T-cell (primary cell): ENCODE results near the gene PDE8B. TPM values are rescaled to one million over a fixed set of nuclear protein-coding genes. Genes with fewer than 3 reads are reported as not detected.

ENCODE experiments used
- ATAC-seq, 4 experiments: fragments of 200-7000 bp in 3 of 4; fragments of 150-1000 bp in 1 of 4; cut with Tn5 transposase; replicated peaks in 1 of 4; 1 replicate in 3 of 4; 2 replicates in 1 of 4; pipeline ENCODE4 v1.10.0; 2021; ENCODE audit warnings: moderate library complexity in 3 of 4, mild to moderate bottlenecking in 2 of 4, moderate number of reproducible peaks in 1 of 4
- CTCF ChIA-PET, 2 donors: fragments of 300-600 bp; sonication (Branson Sonifier 250); formaldehyde crosslinking; loops; one replicate each; lab custom pipeline; 2022; ENCODE audit warnings: antibody characterized with exemption in 2 of 2; lab: Charles Lee
- POLR2A ChIA-PET, 2 donors: fragments of 300-600 bp; sonication (Branson Sonifier 250); formaldehyde crosslinking; loops; one replicate each; lab custom pipeline; 2022; ENCODE audit warnings: antibody characterized with exemption in 2 of 2; lab: Charles Lee
- DNase-seq, 35 experiments: peaks; one replicate each; pipeline versions ENCODE4 v3.0.0 to v3.0.0-alpha.2; 2013 to 2023
- H3K27ac ChIP-seq: one replicate; pipeline ENCODE4 v1.5.1; 2013; ENCODE audit warnings: low read length
- H3K27me3 ChIP-seq, 2 experiments: replicated peaks in 1 of 2; 1 replicate in 1 of 2; 2 replicates in 1 of 2; pipeline versions ENCODE4 v1.6.1 to v1.7.0; 2013; ENCODE audit warnings: low read length in 1 of 2, mixed read lengths in 1 of 2; ENCODE audit not compliant: control insufficient read depth in 2 of 2, insufficient read depth in 2 of 2; ENCODE audit errors: extremely low read depth in 1 of 2
- H3K36me3 ChIP-seq, 2 donors: 1 replicate in 1 of 2; 2 replicates in 1 of 2; pipeline versions ENCODE4 v1.6.1 to v1.7.0; 2013; ENCODE audit warnings: low read length in 1 of 2; ENCODE audit not compliant: control insufficient read depth in 2 of 2, insufficient read depth in 1 of 2; ENCODE audit errors: extremely low read depth in 1 of 2
- H3K4me1 ChIP-seq, 2 experiments: 1 replicate in 1 of 2; 2 replicates in 1 of 2; pipeline versions ENCODE4 v1.6.1 to v1.7.0; 2013; ENCODE audit warnings: low read length in 2 of 2, mixed read lengths in 1 of 2; ENCODE audit not compliant: insufficient read depth in 2 of 2, control insufficient read depth in 1 of 2; ENCODE audit errors: extremely low read depth in 1 of 2
- H3K4me3 ChIP-seq, 2 donors: 1 replicate in 1 of 2; 2 replicates in 1 of 2; pipeline versions ENCODE4 v1.5.1 to v1.7.0; 2013; ENCODE audit warnings: mild to moderate bottlenecking in 2 of 2, low read length in 1 of 2, moderate library complexity in 1 of 2; ENCODE audit not compliant: control insufficient read depth in 1 of 2; ENCODE audit errors: extremely low read depth in 1 of 2
- H3K9me3 ChIP-seq: 2 replicates; pipeline ENCODE4 v1.7.0; 2013
- H3K27ac Mint-ChIP-seq, 2 donors: one replicate each; pipeline ENCODE4 v1.8.0; 2020 to 2021; ENCODE audit warnings: mild to moderate bottlenecking in 2 of 2, mixed read lengths in 2 of 2
- H3K27me3 Mint-ChIP-seq, 2 donors: one replicate each; pipeline ENCODE4 v1.8.0; 2021 to 2022; ENCODE audit warnings: mixed read lengths in 2 of 2
- H3K36me3 Mint-ChIP-seq: one replicate; pipeline ENCODE4 v1.8.0; 2021; ENCODE audit warnings: mixed read lengths
- H3K4me1 Mint-ChIP-seq, 3 donors: one replicate each; pipeline ENCODE4 v1.8.0; 2020 to 2022; ENCODE audit warnings: mixed read lengths in 3 of 3, mild to moderate bottlenecking in 1 of 3
- H3K4me3 Mint-ChIP-seq, 3 donors: one replicate each; pipeline ENCODE4 v1.8.0; 2020 to 2022; ENCODE audit warnings: mild to moderate bottlenecking in 3 of 3, mixed read lengths in 3 of 3, moderate library complexity in 3 of 3
- H3K9me3 Mint-ChIP-seq, 3 donors: one replicate each; pipeline ENCODE4 v1.8.0; 2020 to 2022; ENCODE audit warnings: mixed read lengths in 3 of 3
- WGBS: methylation state at CpG from one replicate; pipeline ENCODE4 v1.1.5; 2013; ENCODE audit warnings: missing lambda C conversion rate; ENCODE audit not compliant: insufficient coverage; 5-methylcytosine and 5-hydroxymethylcytosine counted together
- total RNA-seq, 35 experiments: library from RNA in 6 of 35; stranded (reverse) in 6 of 35; fragments of 120-200 nt in 1 of 35; gene quantifications; one replicate each; pipeline versions ENCODE4 v1.2.1 to v1.2.4 and lab custom pipeline; 2013 to 2026

The PDE8B gene
- total RNA-seq, 5 donors from 2014 or later (not counting 1 experiment from before 2014, with no cell fraction given), result 0.15 to 0.66 (median 0.23) TPM; not detected in 2

- Mint-ChIP-seq H3K4me3 (no peak overlapping the region), H3K27me3 (peaks cover 2 to 7% of the 10 kb centered on the region in 2 donors), H3K4me1 (peaks cover 8 to 10% (median 9%) of the 10 kb centered on the region in 3 donors), H3K36me3 (no peaks in the 10 kb centered on the region), H3K27ac (no peak overlapping the region), H3K9me3 (no peaks in the 10 kb centered on the region)
- no peak for ATAC-seq
- ChIA-PET CTCF (interaction anchor here in 1 of 2 donors (0.5 kb wide), 1 partner anchor 12 kb away, joined by 3 read pairs; no protein-coding TSS in a partner anchor), POLR2A (no interaction called here)
- no peak for DNase-seq
- Histone ChIP-seq H3K27ac (no peak overlapping the region), H3K4me1 (no peaks in the 10 kb centered on the region), H3K36me3 (no peaks in the 10 kb centered on the region), H3K27me3 (no peaks in the 10 kb centered on the region), H3K4me3 (no peak overlapping the region), H3K9me3 (no peaks in the 10 kb centered on the region)
- WGBS, result 94% methylated on average over 7 of the region's 11 CpGs
Measured at GRCh38 chr5:77282337-77283027, 72.0 kb downstream of the PDE8B start.

GRCh38 chr5:77285251-77285841 is 74.9 kb downstream of the PDE8B start:
- no peaks in the 10 kb centered on the region for H3K36me3 ChIP-seq
- ChIA-PET POLR2A (no interaction called here), CTCF (no interaction called here)
- H3K27ac ChIP-seq, result no peak overlapping the region
- Mint-ChIP-seq H3K9me3 (no peaks in the 10 kb centered on the region), H3K27me3 (peaks cover 6 to 9% of the 10 kb centered on the region in 2 donors), H3K4me1 (no peaks in the 10 kb centered on the region), H3K27ac (no peak overlapping the region), H3K4me3 (no peak overlapping the region), H3K36me3 (no peaks in the 10 kb centered on the region)
- DNase-seq, result no peak
- no peak overlapping the region for H3K4me3 ChIP-seq
- no peaks in the 10 kb centered on the region for H3K27me3 ChIP-seq
- H3K4me1 ChIP-seq, result no peaks in the 10 kb centered on the region
- no peak for ATAC-seq
- H3K9me3 ChIP-seq, result no peaks in the 10 kb centered on the region
- no CpG with 5 or more reads among the region's 4 CpGs for WGBS

GRCh38 chr5:77292026-77292757 is 81.7 kb downstream of the PDE8B start:
- no peaks in the 10 kb centered on the region for H3K36me3 ChIP-seq
- H3K27ac ChIP-seq, result no peak overlapping the region
- Mint-ChIP-seq H3K27ac (no peak overlapping the region), H3K4me3 (no peak overlapping the region), H3K4me1 (no peaks in the 10 kb centered on the region), H3K9me3 (no peaks in the 10 kb centered on the region), H3K36me3 (no peaks in the 10 kb centered on the region), H3K27me3 (peaks cover 7 to 10% of the 10 kb centered on the region in 2 donors)
- ATAC-seq, result no peak
- ChIA-PET POLR2A (interaction anchor here in 1 of 2 donors (0.7 kb wide), 1 partner anchor 798 kb away, joined by 5 read pairs; no protein-coding TSS in a partner anchor), CTCF (no interaction called here)
- no peaks in the 10 kb centered on the region for H3K27me3 ChIP-seq
- no CpG with 5 or more reads among the region's 3 CpGs for WGBS
- H3K4me3 ChIP-seq, result no peak overlapping the region
- no peaks in the 10 kb centered on the region for H3K4me1 ChIP-seq
- no peaks in the 10 kb centered on the region for H3K9me3 ChIP-seq
- no peak for DNase-seq

- no peak for ATAC-seq
- DNase-seq, result no peak
- Histone ChIP-seq H3K9me3 (no peaks in the 10 kb centered on the region), H3K36me3 (no peaks in the 10 kb centered on the region), H3K27me3 (no peaks in the 10 kb centered on the region), H3K4me3 (no peak overlapping the region), H3K27ac (no peak overlapping the region), H3K4me1 (no peaks in the 10 kb centered on the region)
- Mint-ChIP-seq H3K4me1 (no peaks in the 10 kb centered on the region), H3K27ac (no peak overlapping the region), H3K9me3 (no peaks in the 10 kb centered on the region), H3K27me3 (peaks cover 11 to 12% of the 10 kb centered on the region in 2 donors), H3K4me3 (no peak overlapping the region), H3K36me3 (no peaks in the 10 kb centered on the region)
- ChIA-PET CTCF (interaction anchor here in 1 of 2 donors (0.7 kb wide), 1 partner anchor 11 kb away, joined by 3 read pairs; no protein-coding TSS in a partner anchor), POLR2A (no interaction called here)
- no CpG with 5 or more reads among the region's 3 CpGs for WGBS
Measured at GRCh38 chr5:77294185-77294584, 83.7 kb downstream of the PDE8B start.

- Histone ChIP-seq H3K4me3 (no peak overlapping the region), H3K9me3 (no peaks in the 10 kb centered on the region), H3K27ac (no peak overlapping the region), H3K36me3 (no peaks in the 10 kb centered on the region), H3K27me3 (no peaks in the 10 kb centered on the region), H3K4me1 (no peaks in the 10 kb centered on the region)
- Mint-ChIP-seq H3K9me3 (no peaks in the 10 kb centered on the region), H3K36me3 (no peaks in the 10 kb centered on the region), H3K4me3 (no peak overlapping the region), H3K4me1 (no peaks in the 10 kb centered on the region), H3K27me3 (peaks cover 8 to 11% of the 10 kb centered on the region in 2 donors), H3K27ac (no peak overlapping the region)
- CTCF ChIA-PET, result no interaction called here
- POLR2A ChIA-PET, result interaction anchor here in 1 of 2 donors (0.5 kb wide), 1 partner anchor 1665 kb away, joined by 3 read pairs; no protein-coding TSS in a partner anchor
- DNase-seq (no peak), ATAC-seq (no peak)
- 71% methylated on average over 2 of the region's 4 CpGs for WGBS
Measured at GRCh38 chr5:77295863-77296378, 85.4 kb downstream of the PDE8B start.

- ATAC-seq, result no peak
- Mint-ChIP-seq H3K27me3 (peaks cover 8 to 11% of the 10 kb centered on the region in 2 donors), H3K4me1 (no peaks in the 10 kb centered on the region), H3K9me3 (no peaks in the 10 kb centered on the region), H3K27ac (no peak overlapping the region), H3K4me3 (no peak overlapping the region), H3K36me3 (no peaks in the 10 kb centered on the region)
- no peak overlapping the region for H3K4me3 ChIP-seq
- H3K9me3 ChIP-seq, result no peaks in the 10 kb centered on the region
- no peaks in the 10 kb centered on the region for H3K36me3 ChIP-seq
- WGBS, result 45% methylated on average over 2 of the region's 3 CpGs
- no peaks in the 10 kb centered on the region for H3K4me1 ChIP-seq
- no peak overlapping the region for H3K27ac ChIP-seq
- ChIA-PET POLR2A (no interaction called here), CTCF (no interaction called here)
- DNase-seq, result no peak
- H3K27me3 ChIP-seq, result no peaks in the 10 kb centered on the region
Measured at GRCh38 chr5:77298146-77298545, 87.7 kb downstream of the PDE8B start.
